HTERT RPE-1 (cell line): ENCODE results near the gene ZNF625.

Experiments used
- in situ Hi-C: fragments of 300-500 bp; cut with MboI; formaldehyde crosslinking; loops from 4 replicates; pipeline ENCODE4 v1.14.3; 2020; ENCODE audit warnings: low sequenced_read_pairs

Gene ZNF625

DNA sequence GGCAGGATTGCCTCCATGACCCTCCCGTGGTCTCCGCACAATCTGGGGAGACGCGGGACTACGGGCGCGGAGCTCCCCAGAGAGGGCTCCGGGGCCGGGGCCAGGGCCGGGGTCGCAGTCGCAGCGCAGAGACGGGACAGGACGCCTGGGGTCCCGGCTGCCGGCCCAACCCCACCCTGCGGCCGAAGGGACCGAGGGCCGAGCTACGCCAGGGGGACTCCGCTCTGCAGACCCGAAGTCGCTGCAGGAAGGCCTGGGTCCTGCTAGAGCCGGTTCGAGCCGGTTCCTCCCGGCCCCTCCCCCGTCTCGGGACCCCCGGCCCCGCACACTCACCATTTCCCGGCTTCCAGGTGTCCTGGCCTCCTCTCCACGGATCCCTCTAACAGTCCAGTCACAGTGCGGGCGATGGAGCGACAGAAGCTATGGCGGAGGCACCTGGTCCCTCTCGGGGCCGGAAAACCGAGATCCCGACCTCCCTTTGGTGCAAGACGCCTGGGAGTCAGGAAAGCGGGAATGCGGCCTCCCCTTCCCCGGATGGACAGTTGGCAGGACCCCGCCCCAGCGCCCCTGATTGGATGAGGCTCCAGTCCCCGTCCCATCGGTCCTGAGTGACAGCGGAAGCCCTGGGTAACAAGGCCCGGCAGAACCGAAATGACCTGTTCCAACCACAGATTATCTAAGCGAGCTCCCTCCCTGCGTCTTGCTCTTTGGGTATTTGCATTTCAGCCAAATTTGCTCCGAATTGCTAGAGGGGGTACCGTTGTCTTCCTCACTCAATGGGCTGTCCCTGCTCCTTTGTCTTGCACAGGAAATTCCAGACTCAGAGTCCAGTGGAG is at the start of gene ZNF625:
ZNF625 (minus strand) TSS at position 512 of the 836 bp plus-strand sequence; CDS start at position 336, 176 bp downstream.
- in situ Hi-C loops: no loop called here

GRCh38 chr19:12205296-12205695 is 48.8 kb upstream of the ZNF625 start:
- in situ Hi-C loops: no loop called here

GRCh38 chr19:12202250-12202649 is 45.7 kb upstream of the ZNF625 start:
- in situ Hi-C loops: no loop called here

DNA sequence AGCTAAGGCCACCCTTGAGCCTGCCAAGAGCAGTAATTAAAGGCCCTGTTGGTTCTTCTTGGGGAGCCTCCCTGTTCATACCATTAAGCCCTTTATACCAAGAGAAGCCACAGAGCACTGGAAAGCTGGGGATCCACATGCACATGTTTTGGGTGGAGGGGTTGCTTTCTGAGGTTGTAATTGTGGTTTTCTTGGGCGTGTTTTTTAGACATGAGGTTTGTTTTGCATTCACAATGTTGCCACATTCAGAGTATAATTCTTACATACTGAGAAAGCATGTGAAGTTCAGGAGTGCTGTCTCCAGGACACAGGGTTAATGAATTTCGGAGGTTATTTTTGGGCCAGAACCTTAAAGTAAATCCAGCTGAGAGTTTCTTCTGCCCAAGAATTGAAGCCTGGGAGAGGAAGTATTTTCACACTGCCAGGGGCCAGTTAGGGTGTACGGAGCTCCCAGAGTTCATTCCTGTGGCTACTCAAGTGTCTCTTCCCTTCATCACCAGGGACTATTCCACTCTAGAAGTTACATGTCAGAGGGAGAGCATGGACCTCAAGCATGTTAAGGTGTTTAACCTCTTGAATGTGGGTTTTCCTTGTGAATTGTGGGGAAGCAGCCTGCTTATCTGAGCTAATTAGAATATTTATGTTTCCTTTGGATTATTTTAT is 43.4 kb upstream of the ZNF625 start:
- in situ Hi-C loops: no loop called here

- in situ Hi-C loops: no loop called here
Measured at GRCh38 chr19:12198136-12198535, 41.6 kb upstream of the ZNF625 start.

GRCh38 chr19:12194827-12195731 is 38.5 kb upstream of the ZNF625 start:
- in situ Hi-C loops: no loop called here

DNA sequence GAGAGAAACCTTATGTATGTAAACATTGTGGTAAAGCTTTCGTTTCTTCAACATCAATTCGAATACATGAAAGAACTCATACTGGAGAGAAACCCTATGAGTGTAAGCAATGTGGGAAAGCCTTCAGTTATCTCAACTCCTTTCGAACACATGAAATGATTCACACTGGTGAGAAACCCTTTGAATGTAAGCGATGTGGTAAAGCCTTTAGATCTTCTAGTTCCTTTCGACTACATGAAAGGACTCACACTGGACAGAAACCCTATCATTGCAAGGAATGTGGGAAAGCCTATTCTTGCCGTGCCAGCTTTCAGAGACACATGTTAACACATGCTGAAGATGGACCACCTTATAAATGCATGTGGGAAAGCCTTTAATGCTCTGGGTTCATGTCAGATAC is 31.1 kb upstream of the ZNF625 start:
- in situ Hi-C loops: no loop called here

DNA sequence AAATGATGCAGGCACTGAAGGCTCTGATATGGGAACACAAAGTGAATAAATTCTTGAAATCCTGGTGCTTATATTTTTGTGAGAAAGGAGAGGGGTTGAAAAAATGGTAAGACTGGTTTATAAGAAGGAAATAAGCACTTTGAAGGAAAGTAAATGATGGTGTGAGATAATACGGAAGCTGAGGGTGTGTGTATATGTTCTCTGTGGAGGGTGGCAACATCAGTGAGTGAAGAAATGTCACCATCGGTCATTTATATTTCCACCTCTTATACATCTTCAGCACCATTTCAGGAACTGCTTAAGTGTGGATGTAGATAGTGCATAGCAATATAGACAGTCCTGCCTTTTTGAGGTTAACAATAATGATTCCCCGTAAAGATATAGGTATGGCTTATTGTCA is 23.8 kb upstream of the ZNF625 start:
- in situ Hi-C loops: no loop called here

DNA sequence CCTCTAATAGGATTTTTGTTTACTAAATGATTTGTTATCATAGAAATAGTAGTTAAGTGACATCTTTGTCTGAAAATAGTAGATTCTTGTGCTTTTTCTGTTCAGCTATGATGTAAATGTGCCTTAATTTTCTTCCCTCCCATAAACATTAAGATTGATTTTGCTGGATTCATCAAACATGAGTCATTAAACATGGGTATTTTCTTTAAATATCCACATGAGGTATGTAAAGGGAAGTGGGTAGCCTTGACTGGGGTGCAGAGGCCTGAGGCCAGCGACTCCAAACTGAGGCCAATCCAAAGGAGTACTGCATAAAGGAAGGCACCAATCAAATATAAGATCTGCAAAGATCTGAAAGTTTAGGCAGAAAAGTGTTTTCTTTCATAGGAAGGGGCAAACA is 10.1 kb upstream of the ZNF625 start:
- in situ Hi-C loops: no loop called here

GRCh38 chr19:12163826-12164225 is 7.3 kb upstream of the ZNF625 start:
- in situ Hi-C loops: no loop called here

GRCh38 chr19:12162882-12163806 is 6.6 kb upstream of the ZNF625 start, which contains the start of gene ZNF136:
ZNF136 (plus strand) TSS chr19:12163096; CDS start chr19:12163204, 108 bp downstream.
- in situ Hi-C loops: no loop called here

- in situ Hi-C loops: no loop called here
Measured at GRCh38 chr19:12162513-12162881, 6.0 kb upstream of the ZNF625 start.

- in situ Hi-C loops: no loop called here
Measured at GRCh38 chr19:12159773-12160414, 3.4 kb upstream of the ZNF625 start.

GRCh38 chr19:12155324-12155860 is 1.1 kb downstream of the ZNF625 start:
- in situ Hi-C loops: no loop called here

- in situ Hi-C loops: no loop called here
Measured at GRCh38 chr19:12145348-12145747, 11.2 kb downstream of the ZNF625 start.

GRCh38 chr19:12141405-12141736 is 15.2 kb downstream of the ZNF625 start:
- in situ Hi-C loops: no loop called here

- in situ Hi-C loops: no loop called here
Measured at GRCh38 chr19:12140545-12141404, 15.8 kb downstream of the ZNF625 start.

DNA sequence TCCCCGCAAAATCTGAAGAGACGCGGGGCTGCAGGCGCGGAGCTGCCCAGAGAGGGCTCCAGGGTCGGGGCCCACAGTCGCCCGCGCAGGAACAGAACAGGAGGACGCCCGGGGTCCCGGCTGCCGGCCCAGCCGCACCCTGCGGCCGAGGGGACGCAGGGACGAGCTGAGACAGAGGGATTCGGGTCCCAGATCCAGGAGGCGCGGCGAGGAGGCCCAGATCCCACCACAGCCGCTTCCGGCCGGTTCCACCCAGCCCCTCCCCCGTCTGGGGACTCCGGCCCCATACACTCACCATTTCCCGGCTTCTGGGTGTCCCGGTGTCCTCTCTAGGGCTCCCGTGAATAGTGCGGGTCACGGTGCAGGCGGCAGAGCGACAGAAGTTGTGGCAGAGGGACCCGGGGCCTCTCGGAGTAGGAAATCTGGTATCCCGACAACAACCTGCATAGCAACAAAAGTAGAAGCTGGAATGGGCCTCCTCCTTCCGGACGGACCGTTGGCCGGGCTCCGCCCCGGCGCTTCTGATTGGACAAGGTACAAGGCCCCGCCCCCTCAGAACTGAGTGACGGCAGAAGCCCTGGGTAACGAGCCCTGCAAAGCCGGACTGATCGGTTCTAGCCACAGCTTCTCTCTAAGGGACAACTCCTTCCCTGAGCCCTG is 16.5 kb downstream of the ZNF625 start, which contains the start of gene ZNF20:
ZNF20 (minus strand) TSS at position 466 of the 660 bp plus-strand sequence; CDS start at position 298, 168 bp downstream.
- in situ Hi-C loops: no loop called here
